ENCODE data around the gene CPA3.

The CPA3 gene

DNA sequence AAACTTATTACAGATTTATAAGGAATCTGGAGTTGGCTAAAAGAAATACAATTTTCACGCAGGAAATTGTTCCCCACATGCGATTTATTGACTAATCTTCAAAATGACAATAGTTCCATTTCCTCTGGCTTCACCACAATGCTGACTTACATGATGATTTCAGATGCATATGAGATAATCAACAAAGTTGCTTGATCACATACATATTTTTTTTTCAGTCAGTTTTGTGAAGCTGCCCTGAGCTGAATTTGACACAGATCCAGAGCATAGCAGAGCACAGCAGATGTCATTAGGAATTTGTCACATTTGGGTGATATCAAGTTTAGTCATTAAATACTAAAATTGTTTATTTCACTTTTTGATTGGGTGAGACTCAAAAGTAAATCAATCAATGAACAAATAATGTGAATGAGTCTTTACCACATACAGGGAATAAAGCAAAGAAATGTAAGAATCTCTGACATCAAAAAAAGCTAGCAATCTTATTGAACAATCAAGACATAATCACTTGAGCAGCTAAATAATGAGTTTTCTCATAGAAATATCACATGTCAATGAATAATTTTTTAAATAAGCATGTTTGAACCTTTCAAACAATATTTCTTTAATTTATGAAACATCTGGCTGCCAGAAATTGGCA lies 19.2 kb upstream of the CPA3 start:
- FAIRE-seq = no peak
- no peak for TF ChIP-seq POLR2A (IDR thresholded peaks at IDR 0.05; ENCODE audit: low read depth, low read length)

GRCh38 chr3:148847351-148847750 lies 17.7 kb upstream of the CPA3 start:
- no peak for TF ChIP-seq POLR2A (IDR thresholded peaks at IDR 0.05; ENCODE audit: low read depth, low read length)
- FAIRE-seq (no peak), DNase-seq (ENCODE audit: insufficient read length, low spot score) (no peak)

More for the DNA sequence above, 19.2 kb upstream of the CPA3 start:
- DNase-seq (ENCODE audit: insufficient read length, low spot score) = no peak

- no peak for DNase-seq (ENCODE audit: insufficient read length, low spot score)
- no peak for TF ChIP-seq POLR2A (IDR thresholded peaks at IDR 0.05; ENCODE audit: low read depth, low read length)
- FAIRE-seq = no peak
Observed at GRCh38 chr3:148848410-148848809, 16.7 kb upstream of the CPA3 start.

DNA sequence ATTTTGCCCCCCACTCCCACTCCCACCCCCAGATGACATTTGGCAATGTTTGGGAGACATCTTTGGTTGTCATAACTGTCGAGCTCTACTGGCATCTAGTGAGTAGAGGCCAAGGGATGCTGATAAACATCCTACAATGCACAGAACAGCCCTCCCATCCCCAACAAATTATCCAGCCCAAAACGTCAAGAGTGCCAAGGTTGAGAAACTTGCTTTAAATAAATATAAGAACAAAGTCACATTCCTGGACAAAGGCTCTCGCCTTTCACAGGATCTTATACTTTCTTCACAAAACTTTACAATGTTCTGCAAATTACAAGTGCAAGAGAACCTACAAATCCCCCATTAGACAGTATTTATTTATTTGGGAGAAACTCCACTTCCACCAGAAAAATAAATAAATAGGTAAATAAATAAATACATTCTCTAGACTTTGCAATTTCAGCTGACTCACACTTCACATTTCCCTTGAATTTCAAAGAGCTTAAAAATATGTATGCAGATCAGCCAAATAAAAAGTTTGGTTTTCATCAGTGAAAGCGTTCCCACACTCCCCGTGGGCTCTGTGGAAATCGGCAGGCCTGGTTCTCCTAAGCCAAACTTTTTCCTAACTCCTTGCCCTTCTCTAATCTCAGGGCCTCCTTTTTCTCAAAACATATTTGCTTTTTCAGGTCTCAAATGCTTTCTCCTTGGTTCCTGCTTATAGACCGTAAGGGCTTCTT lies 12.7 kb upstream of the CPA3 start:
- DNase-seq (ENCODE audit: insufficient read length, low spot score) (no peak), FAIRE-seq (no peak)
- TF ChIP-seq POLR2A (IDR thresholded peaks at IDR 0.05; ENCODE audit: low read depth, low read length) = no peak

GRCh38 chr3:148853076-148853475 lies 12.0 kb upstream of the CPA3 start:
- no peak for TF ChIP-seq POLR2A (IDR thresholded peaks at IDR 0.05; ENCODE audit: low read depth, low read length)
- DNase-seq (ENCODE audit: insufficient read length, low spot score) (no peak), FAIRE-seq (no peak)

DNA sequence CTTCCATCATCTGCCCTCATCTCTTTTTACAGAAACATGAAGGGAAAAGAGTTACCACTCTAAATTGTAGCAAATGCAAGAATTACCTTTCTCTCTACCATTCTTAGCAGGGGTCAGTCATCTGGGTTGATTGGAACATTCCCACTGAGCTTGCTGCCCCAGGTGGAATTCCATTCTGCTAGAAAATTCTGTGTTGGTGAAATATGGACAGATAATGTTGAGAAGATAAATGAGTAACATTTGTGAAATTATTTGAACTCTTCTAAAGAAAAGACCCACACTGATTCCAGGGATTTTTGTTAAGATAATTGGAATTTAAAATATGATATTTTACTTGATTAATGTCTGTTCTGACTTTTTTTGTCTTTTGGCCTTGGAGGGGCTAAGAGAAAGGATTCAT lies 11.0 kb upstream of the CPA3 start:
- DNase-seq (ENCODE audit: insufficient read length, low spot score) (no peak), FAIRE-seq (no peak)
- no peak for TF ChIP-seq POLR2A (IDR thresholded peaks at IDR 0.05; ENCODE audit: low read depth, low read length)

GRCh38 chr3:148856384-148856783 lies 8.7 kb upstream of the CPA3 start:
- DNase-seq (ENCODE audit: insufficient read length, low spot score) = no peak
- no peak for FAIRE-seq
- TF ChIP-seq POLR2A (IDR thresholded peaks at IDR 0.05; ENCODE audit: low read depth, low read length) = no peak

DNA sequence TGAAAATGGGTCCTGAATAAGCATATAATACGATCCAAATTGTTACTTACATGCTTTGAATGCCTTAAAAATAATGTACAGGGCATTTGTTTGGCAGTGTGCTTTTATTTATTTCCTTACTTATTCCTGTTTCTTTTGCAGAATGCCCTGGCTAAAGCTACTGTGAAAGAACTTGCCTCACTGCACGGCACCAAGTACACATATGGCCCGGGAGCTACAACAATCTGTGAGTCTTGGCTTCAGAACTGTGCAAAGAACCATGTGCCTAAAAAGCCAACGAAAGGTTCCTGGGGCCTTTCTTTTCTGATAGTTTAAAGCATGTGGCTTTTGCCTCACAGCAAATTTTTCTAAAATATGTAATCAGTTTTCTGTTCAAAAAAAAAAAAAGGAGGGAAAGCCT lies 7.8 kb upstream of the CPA3 start:
- no peak for FAIRE-seq
- DNase-seq (ENCODE audit: insufficient read length, low spot score) = no peak
- no peak for TF ChIP-seq POLR2A (IDR thresholded peaks at IDR 0.05; ENCODE audit: low read depth, low read length)

DNA sequence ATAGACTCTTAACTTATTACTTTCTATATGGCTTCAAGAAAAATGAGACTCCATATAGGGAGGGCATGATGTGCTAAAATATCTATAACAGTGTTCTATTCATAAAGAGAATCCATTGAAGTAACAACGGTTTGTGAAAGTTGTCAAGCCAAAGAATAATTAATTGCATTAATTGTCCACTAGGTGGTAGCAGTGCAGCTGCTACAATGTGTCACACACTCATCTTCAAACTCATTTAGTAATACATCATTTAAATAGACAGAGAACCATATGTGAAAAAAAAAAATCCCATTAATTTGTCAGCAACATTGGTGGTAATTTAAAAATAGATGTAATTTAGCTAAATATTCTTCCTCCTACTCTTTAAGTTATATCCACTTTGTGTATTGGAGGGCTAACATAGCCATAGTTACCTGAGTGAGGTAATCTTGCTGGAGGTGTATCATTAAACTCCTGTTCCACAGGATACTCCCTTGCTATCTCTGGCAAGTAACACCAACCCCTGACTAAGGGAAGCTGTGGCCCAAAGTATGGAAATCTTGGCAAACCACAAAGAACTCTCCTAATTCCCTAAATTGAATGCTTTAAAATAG lies 3.7 kb upstream of the CPA3 start:
- DNase-seq (ENCODE audit: insufficient read length, low spot score) (peak; percentile 19), FAIRE-seq (peak; percentile 80)
- TF ChIP-seq POLR2A (IDR thresholded peaks at IDR 0.05; ENCODE audit: low read depth, low read length) = no peak

GRCh38 chr3:148863297-148863696 lies 1.8 kb upstream of the CPA3 start:
- no peak for TF ChIP-seq POLR2A (IDR thresholded peaks at IDR 0.05; ENCODE audit: low read depth, low read length)
- no peak for FAIRE-seq
- no peak for DNase-seq (ENCODE audit: insufficient read length, low spot score)

- no peak for DNase-seq (ENCODE audit: insufficient read length, low spot score)
- no peak for TF ChIP-seq POLR2A (IDR thresholded peaks at IDR 0.05; ENCODE audit: low read depth, low read length)
- no peak for FAIRE-seq
Observed at GRCh38 chr3:148863814-148864213, 1.3 kb upstream of the CPA3 start.

- no peak for TF ChIP-seq POLR2A (IDR thresholded peaks at IDR 0.05; ENCODE audit: low read depth, low read length)
- FAIRE-seq (peak; percentile 30), DNase-seq (ENCODE audit: insufficient read length, low spot score) (peak; percentile 13)
Observed at GRCh38 chr3:148866261-148866660, 1.2 kb downstream of the CPA3 start.

DNA sequence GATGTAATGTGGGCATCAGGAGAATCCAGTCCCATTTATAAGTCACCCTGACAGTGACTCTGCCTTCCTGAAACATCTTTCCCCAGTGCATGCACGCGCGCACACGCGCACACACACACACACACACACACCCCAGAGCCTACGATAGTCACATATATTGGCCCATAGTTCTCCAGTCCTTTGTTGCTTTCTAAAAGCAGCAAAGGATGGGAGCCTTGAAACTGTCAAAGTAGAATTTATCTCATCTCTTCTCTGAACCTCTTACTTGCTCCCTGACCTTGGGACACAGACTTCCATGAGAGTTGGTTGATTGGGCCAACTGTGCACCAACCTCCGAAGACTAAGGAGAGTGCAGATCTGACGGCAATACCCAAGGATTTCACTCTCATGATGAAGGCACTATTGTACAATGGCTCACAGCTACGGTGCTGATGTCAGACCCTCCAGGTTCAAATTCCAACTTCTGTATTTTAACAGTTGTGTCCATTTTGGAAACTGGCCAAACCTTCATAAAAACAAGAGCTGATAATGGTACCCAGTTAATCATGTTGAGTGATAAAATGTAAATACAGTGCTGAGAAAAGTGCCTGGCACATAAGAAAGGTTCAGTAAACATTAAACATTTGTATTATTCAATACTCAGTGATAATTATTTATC lies 8.3 kb downstream of the CPA3 start:
- DNase-seq (ENCODE audit: insufficient read length, low spot score) (no peak), FAIRE-seq (no peak)
- no peak for TF ChIP-seq POLR2A (IDR thresholded peaks at IDR 0.05; ENCODE audit: low read depth, low read length)

- DNase-seq (ENCODE audit: insufficient read length, low spot score) (no peak), FAIRE-seq (no peak)
- TF ChIP-seq POLR2A (IDR thresholded peaks at IDR 0.05; ENCODE audit: low read depth, low read length) = no peak
Observed at GRCh38 chr3:148873977-148874376, 8.9 kb downstream of the CPA3 start.

All from H54 (cell line).